ENCODE data around the gene HS3ST5.
"Not testable (repeated sequence)": the region's sequence is repeated elsewhere in the genome, so short reads cannot be mapped to it uniquely, and the experiment has no call there.

HS3ST5 gene

DNA sequence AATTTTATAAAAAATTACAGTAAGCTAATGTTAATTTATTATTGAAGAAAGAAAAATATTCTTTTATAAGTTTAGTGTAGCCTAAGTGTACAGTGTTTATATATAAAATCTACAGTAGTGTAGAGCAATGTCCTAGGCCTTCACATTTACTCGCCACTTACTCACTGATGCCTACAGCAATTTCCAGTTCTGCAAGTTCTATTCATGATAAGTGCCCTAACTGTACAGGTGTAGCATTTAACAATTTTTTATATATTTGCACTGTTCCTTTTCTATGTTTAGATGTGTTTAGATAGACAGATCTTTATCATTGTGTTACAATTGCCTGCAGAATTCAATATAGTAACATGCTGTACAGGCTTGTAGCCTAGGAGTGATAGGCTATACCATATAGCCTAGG, 291.8 kb downstream of the HS3ST5 start:
- DNase-seq (ENCODE audit: low spot score), result no peak
- in situ Hi-C loops (cut with MboI; ENCODE audit: low pct_unique_long_range_greater_than_20kb, low sequenced_read_pairs, unreplicated experiment), result no loop called here

DNA sequence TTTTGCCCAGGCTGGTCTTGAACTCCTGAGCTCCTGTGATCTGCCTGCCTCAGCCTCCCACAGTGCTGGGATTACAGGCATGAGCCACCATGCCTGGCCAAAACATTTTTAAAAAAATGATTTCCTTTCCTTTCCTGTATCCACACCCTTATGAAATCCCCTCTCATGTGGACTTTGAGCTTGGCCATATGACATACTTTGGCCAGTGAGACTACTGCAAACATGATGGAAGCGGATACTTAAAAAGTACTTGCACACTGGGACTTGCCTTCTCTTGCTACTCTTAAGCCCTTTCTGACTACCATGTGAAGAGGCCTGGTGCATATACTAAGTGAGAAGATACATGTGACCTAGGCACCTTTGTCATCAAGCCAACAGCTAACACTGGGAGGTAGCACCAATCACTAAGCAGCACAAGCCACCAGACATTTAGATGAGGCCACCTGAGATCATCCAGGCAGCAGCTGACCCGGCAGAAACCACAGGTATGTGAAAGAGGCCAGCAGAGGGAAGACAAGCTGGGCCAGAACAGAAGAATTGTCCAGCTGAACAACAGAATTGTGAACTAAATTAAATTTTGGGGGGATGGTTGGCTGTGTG, 293.4 kb downstream of the HS3ST5 start:
- DNase-seq (ENCODE audit: low spot score), result no peak
- TF ChIP-seq, protein P1, sequence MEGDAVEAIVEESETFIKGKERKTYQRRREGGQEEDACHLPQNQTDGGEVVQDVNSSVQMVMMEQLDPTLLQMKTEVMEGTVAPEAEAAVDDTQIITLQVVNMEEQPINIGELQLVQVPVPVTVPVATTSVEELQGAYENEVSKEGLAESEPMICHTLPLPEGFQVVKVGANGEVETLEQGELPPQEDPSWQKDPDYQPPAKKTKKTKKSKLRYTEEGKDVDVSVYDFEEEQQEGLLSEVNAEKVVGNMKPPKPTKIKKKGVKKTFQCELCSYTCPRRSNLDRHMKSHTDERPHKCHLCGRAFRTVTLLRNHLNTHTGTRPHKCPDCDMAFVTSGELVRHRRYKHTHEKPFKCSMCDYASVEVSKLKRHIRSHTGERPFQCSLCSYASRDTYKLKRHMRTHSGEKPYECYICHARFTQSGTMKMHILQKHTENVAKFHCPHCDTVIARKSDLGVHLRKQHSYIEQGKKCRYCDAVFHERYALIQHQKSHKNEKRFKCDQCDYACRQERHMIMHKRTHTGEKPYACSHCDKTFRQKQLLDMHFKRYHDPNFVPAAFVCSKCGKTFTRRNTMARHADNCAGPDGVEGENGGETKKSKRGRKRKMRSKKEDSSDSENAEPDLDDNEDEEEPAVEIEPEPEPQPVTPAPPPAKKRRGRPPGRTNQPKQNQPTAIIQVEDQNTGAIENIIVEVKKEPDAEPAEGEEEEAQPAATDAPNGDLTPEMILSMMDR (IDR thresholded peaks at IDR 0.05; ENCODE audit: extremely low read depth, insufficient read depth, missing control alignments), result no peak
- in situ Hi-C loops (cut with MboI; ENCODE audit: low pct_unique_long_range_greater_than_20kb, low sequenced_read_pairs, unreplicated experiment), result no loop called here

More for the DNA sequence above, 291.8 kb downstream of the HS3ST5 start:
- TF ChIP-seq, protein P1 (IDR thresholded peaks at IDR 0.05; ENCODE audit: extremely low read depth, insufficient read depth, missing control alignments), result no peak

DNA sequence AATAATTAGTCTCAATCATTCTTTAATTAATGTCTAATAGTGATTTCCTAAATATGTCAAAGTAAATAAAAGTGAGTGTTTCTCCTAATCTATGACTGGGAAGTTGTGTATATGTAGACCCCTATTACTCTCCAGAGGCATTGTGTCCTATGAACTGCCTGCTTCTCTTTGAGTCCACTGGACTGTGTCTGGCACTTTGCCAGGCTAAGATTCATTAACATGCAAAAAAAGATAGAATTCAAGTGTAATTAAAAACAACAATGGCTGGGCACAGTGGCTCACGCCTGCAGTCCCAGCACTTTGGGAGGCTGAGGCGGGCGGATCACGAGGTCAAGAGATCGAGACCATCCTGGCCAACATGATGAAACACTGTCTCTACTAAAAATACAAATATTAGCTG, 298.3 kb downstream of the HS3ST5 start:
- DNase-seq (ENCODE audit: low spot score); in situ Hi-C loops (cut with MboI; ENCODE audit: low pct_unique_long_range_greater_than_20kb, low sequenced_read_pairs, unreplicated experiment): not testable (repeated sequence)

DNA sequence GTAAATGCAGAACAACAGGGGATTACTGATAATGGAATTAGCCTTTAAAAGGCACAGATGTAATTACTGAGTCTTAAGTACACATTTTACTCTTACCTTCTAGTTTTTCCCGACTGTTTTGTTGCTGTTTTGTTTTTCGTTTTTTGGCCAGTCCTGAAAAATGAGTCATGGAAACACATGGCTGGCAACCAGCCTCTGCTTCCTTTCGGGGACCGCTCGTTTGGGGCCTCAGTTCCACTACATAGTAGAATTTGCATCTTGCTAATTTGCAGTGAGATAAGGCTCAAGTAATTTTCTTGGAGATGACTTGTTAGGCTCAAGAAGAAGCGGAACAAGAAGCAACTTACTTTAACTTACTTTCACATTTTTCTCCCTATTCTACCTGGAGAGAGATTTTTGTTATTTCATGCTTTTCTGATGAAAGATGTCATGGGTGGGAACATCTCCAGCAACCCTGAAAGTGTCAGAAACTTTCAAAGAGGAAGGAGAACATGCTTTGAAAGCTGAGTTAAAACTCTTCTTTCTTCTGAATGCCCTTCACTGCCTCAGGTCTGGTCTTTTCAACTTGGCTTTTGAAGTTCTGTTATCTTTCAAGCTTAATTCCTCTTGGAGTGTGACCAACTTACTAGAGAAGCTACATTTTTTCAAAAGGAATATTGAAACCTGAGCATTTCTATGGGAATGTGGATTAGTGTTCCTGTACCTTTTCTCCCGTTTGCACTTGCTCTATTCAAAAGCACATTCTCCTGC, 300.4 kb downstream of the HS3ST5 start:
- TF ChIP-seq, protein P1 (IDR thresholded peaks at IDR 0.05; ENCODE audit: extremely low read depth, insufficient read depth, missing control alignments), result no peak
- no peak for DNase-seq (ENCODE audit: low spot score)
- in situ Hi-C loops (cut with MboI; ENCODE audit: low pct_unique_long_range_greater_than_20kb, low sequenced_read_pairs, unreplicated experiment), result no loop called here

DNA sequence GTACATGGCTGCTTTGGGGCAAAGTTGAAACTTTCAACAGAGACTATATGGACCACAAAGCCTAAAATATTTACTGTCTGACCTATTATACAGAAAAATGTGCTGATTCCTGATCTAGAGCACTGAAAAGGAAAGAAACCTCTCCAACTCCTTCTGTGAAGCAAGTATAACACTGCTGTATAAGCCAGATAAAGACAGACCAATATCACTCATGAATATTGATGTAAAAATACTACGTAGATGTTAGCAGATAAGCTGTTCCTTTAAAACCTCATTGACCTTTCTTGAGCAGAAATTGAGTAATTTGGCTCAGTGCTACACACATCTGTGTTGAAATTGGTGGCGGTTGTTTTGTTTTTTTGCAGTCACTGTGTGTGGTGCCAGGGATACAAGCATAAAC, 302.0 kb downstream of the HS3ST5 start:
- TF ChIP-seq, protein P1 (IDR thresholded peaks at IDR 0.05; ENCODE audit: extremely low read depth, insufficient read depth, missing control alignments), result no peak
- DNase-seq (ENCODE audit: low spot score), result no peak
- in situ Hi-C loops (cut with MboI; ENCODE audit: low pct_unique_long_range_greater_than_20kb, low sequenced_read_pairs, unreplicated experiment), result no loop called here

DNA sequence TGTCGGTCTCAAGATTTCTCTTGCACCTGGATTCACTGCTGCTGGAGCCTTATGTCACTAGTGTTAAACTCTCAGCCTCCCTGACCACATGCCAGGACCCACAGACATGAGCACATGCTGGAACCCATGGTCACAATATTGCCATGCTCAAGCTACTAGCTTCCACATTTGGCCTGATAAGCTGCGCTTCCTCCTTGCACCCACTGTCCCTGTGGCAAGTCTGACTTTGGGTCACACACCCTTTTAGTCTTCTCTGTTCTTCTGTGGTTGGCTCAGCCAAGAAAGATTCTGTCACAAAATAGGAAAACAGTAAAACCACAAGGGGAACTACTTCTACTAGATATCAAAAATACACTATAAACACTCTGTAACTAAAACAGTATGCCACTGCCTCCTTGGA, 303.0 kb downstream of the HS3ST5 start:
- TF ChIP-seq, protein P1 (IDR thresholded peaks at IDR 0.05; ENCODE audit: extremely low read depth, insufficient read depth, missing control alignments), result no peak
- no peak for DNase-seq (ENCODE audit: low spot score)
- in situ Hi-C loops (cut with MboI; ENCODE audit: low pct_unique_long_range_greater_than_20kb, low sequenced_read_pairs, unreplicated experiment), result no loop called here

DNA sequence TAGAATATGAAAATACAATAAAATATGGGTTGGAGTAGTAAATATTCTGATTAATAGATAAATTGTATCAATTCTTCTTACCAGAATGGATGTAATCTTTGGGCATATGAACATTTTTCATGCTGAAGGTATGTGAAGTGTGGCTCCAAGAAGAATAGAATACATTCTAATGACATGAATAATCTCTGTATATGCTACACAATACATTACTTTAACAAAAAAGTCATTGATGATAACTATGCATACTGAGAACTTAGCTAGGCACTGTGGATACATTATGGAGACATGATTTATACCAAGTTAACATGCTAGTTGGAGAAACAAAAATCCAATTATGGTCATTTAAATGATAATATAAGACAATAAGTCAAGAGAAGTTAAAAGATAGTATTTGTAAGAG, 309.2 kb downstream of the HS3ST5 start:
- no peak for DNase-seq (ENCODE audit: low spot score)
- in situ Hi-C loops (cut with MboI; ENCODE audit: low pct_unique_long_range_greater_than_20kb, low sequenced_read_pairs, unreplicated experiment), result no loop called here
- TF ChIP-seq, protein P1 (IDR thresholded peaks at IDR 0.05; ENCODE audit: extremely low read depth, insufficient read depth, missing control alignments), result no peak
